Right renal pelvis (tissue), 4 donors: ENCODE data around the gene FIGLA. TPM values are rescaled to one million over a fixed set of nuclear protein-coding genes. Genes with fewer than 3 reads are reported as not detected.

Experiments
- DNase-seq, 4 donors: peaks; one replicate each; pipeline ENCODE4 v3.0.0-alpha.2; 2013; ENCODE audit warnings: low read depth in 4 of 4, low spot score in 3 of 4, missing footprints in 1 of 4
- polyA plus RNA-seq, 4 donors: library from polyadenylated mRNA; unstranded; fragments of 120-200 nt; gene quantifications; one replicate each; pipeline ENCODE4 v1.2.1, GENCODE V29; 2013; ENCODE audit not compliant: insufficient read length in 4 of 4

Gene FIGLA, protein sequence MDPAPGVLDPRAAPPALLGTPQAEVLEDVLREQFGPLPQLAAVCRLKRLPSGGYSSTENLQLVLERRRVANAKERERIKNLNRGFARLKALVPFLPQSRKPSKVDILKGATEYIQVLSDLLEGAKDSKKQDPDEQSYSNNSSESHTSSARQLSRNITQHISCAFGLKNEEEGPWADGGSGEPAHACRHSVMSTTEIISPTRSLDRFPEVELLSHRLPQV
- polyA plus RNA-seq: not detected

GRCh38 chr2:70790136-70790828 lies at the start of gene FIGLA:
FIGLA (minus strand) TSS chr2:70790643; CDS start chr2:70790638, 5 bp downstream.
- no peak for DNase-seq

DNA sequence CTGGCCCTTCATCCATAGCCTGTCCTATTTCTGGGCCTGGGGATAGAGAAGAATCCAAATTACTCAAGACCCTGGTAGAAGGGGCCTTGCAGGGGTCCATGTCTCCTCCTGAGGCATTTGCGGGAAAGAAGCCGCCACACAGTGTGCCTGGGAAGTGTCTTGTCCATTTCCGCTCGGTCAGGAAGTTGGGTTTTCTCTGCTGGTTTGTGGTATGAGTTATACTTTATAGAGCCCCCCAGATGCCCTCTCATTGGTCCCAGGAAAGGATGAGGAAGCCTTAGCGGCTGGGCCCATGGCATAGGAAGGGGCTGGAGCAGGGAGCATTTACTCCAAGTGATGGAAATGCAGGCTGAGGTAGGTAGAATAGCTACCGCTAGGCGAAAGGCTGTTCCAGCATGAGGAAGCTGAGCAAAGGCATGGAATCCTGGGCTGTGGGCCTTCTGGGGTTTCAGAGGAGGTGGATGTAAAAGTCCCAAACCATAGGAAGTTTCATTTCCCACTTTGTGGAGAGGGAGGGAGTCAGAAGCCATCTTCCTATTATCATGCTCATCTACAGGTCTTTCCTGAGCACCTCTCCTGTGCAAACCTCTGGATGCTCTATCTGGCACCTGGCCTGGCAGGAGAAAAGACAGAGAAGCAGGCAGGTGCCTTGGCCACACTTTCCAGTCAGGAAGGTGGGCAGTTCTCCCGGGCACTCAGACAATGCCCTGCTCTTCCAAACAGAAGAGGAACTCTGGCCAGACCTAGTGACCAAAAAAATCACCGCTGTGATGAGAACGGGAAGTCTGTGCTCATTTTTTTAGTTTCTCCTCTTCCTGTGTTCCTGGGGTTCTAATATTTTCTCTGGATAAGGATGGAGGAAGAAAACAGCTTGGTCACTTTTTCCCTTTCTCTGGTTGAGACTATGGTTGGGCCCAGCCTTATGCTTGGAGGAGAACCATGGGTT lies 47.8 kb upstream of the FIGLA start:
- no peak for DNase-seq

DNA sequence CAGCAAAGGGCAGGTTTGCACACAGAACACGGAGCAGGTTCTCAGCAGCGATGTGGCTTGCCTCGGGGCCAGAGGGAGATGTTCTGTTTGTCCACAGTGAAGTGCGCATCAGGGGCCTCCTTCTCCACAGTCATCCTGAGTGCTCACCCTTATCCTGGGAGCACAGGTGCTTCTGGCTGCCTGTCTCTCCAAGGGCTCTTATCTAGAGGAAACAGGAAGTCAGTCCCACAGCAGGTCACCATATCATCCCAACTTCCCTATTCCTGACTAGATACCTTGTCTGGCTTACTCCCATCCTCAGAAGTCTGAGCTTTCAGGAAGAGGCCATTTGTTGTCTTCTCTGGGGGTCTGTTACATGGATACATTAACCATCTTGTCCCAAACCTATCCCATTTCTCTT lies 45.2 kb upstream of the FIGLA start, which contains the start of gene CD207:
CD207 (minus strand) TSS at position 174 of the 400 bp plus-strand sequence; CDS start at position 134, 40 bp downstream.
- no peak for DNase-seq

GRCh38 chr2:70834881-70835280 lies 44.4 kb upstream of the FIGLA start:
- no peak for DNase-seq

DNA sequence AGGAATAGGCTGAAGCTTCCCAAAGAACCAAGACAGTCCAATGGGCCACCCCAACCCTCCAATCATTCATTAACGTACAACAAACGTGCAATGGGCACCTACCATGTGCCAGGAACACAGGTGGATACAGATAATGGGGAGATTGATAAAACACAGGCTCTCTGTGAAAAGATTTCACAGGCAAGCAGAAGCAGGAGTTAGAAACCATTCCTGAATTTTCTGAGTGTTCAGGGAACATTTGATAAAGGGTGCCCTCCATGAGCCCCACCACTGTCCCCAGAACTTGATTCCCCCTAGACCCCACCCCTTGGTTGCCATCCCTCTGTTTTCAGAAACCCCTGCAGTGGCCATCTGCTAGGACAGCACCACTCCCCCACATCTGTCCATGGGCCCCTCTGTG lies 43.7 kb upstream of the FIGLA start:
- no peak for DNase-seq

DNA sequence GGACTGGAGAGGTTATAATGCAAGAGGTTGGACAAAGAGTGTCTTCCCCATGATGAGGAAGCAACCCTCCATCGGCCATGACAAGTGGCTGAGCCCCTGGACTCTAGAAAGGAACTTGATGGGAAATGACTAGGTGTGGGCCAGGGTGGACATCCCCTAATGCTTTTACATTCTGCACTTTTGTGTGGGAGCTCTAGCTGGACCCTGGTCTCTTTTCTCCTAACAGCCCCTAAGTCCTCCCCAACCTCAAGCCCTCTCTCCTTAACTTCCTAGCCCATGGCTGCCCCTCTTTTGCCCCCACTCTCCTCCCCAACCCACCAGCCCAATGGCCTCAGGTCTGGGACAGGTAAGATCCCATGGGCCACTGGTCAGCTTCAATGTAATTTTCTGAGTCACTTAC lies 42.8 kb upstream of the FIGLA start:
- no peak for DNase-seq

GRCh38 chr2:70832386-70832785 lies 41.9 kb upstream of the FIGLA start:
- DNase-seq: no peak

GRCh38 chr2:70831861-70832260 lies 41.4 kb upstream of the FIGLA start:
- no peak for DNase-seq

DNA sequence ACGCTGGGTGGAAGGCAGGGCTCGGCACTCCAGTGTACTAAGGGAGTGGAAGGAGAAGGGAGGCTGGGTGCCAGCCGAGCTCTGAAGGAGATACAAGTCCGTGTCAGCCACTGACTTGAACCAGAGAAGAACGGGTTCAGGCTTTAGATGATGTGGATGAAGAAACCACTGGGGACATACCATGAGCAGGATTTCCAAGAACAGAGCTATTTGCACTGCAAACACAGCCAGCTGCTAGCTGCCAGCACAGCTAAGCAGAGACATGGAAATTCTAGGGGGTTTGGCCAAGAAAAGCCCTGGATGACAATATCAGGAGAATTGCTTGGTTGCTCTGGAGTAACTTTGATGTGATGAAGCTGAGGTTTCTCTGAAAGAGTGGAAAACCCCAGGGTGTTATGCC lies 39.9 kb upstream of the FIGLA start:
- DNase-seq: no peak

GRCh38 chr2:70829916-70830315 lies 39.5 kb upstream of the FIGLA start:
- DNase-seq: no peak

- no peak for DNase-seq
Measured at GRCh38 chr2:70828914-70829824, 38.7 kb upstream of the FIGLA start.

DNA sequence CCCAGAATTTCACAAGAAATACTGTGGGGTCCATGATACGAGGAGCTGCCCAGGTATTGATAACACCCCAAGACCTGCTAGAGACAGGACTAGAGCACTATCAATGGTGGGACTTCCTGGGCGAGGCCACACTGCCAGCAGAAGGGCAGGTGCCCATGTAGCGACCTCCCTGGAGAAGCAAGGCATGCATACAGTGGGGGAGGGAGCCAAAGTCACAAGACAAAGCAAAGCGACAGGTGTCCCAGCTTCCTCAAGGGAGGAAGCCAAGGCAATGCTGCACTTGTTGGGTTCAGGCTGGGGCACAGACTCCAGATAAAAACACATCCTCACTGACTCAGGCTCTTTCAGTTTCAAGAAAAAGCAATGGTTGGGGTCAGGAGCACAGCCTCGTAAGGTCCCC lies 37.7 kb upstream of the FIGLA start:
- DNase-seq: no peak

DNA sequence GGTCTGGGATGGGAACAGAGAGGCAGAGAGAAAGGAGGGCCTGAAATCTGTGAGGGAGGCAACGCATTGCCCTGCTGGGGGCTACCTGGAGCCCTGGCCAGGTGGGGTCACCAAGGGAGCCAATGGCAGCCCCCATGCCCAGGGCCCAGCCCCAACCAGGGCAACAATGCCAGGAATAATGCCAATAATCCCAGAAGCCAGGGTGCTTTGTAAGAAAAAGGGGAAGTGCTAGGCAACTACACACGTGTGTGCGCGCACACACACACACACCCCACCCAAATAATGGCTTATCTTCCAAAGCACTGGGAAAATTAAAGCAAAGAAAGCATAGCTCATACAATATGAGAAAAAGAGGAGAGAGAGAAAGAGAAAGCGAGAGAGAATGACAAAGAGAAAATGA lies 36.9 kb upstream of the FIGLA start:
- DNase-seq: no peak

DNA sequence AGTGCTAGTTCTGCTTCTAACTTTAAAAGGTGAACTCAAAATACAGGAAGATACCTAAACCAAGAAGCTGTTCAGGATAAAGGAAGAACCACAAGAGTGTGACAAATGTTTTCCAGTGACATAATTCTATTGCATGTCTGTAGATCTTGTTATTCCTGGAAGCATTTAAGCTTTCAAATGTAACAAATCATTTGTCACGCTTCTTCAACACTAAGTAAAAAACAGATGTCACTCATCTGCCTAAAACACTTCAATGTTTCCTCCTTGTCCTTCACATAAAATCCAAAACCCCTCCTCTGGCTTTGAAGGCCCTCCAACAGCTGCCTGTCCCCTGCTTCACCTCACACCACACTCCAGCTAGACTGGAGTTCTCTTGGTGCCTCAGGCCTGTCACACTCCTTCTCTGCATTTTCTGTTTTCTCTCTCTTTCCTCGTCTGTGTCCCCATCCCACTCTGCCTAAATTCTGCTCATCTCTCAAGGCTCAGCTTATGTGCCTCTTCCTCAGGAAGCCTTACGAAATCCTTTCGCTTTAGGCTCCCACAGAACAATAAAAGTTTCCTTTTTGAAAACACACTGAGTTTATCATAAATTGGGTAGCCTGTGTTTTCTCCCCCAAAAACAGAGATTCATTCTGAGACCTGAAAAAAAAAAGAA lies 36.4 kb upstream of the FIGLA start:
- no peak for DNase-seq

- DNase-seq: no peak
Measured at GRCh38 chr2:70823249-70823648, 32.8 kb upstream of the FIGLA start.

DNA sequence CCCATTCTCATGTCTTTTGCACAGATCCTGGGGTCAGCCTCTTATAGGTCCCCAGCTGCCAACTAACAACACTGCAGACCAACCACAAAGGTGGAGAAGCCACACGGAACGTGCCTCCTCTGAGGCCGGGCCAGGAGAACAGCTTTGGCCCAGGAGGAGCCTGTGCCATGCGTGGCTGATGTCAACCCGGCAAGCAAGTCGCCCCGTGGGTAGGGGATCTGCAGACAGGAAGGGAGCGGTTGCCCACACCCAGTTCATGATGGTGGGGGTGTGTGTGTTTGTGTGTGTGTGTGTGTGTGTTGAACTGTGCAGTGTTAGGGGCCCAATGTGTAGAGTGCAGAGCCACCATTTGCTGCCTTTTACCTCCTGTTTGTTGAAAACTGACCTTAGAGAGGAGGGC lies 32.4 kb upstream of the FIGLA start:
- DNase-seq: no peak

DNA sequence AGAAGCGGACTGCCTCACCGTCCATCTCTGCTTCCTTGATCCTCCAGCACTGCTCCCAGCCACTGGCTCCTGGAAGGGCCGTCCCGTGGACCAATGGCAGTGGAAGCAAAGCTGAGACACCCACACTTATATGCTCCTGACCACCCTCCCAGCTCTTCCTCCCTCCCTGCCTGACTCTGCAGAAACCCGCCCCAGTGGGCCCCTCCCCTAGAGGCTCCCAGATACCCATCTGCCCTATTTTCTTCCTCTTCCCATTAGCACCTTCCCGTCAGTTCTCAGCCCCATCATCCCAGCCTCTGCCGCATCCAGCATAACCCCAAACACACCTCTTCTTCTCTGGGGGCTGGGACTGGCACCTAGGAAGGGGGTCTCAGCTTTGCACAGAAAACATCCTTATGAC lies 30.1 kb upstream of the FIGLA start, which contains the start of gene CLEC4F:
CLEC4F (minus strand) TSS at position 101 of the 400 bp plus-strand sequence; CDS start at position 25, 76 bp downstream.
- DNase-seq: no peak

DNA sequence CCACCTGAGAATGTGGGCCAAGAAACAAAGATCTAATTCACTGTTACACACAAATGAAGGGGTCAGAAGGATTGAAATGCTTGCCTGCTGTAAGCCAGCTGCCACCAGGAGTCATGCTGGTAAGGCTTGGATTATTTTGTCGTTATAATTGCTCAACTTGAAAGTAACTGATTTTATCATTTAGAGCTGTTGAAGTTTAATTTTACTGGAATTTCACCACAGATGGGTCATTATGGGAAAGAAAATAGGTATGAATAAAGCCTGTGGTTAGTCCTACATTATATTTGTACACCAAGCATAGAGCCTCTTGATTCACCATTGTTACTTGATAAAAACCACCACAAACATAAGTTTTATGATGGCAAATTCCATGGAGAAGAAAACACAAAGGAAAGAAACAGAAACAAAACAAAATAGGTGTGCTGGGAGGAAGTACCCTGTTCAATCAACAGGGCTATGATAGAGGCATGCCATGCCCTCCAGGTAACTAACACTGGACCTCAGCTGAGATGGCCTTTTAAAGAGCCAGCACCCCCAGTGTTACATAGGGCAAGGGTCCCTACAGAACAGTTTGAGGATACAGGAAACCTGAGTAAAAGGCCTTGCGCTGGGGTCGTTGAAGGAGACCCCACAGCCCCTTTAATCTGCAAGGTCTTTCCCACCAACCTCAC lies 27.0 kb upstream of the FIGLA start:
- no peak for DNase-seq

GRCh38 chr2:70816726-70817125 lies 26.3 kb upstream of the FIGLA start:
- DNase-seq: no peak
